ENCODE data around the gene ITGB1BP1. TPM values are rescaled to one million over a fixed set of nuclear protein-coding genes. Genes with fewer than 3 reads are reported as not detected.
A peak's percentile ranks its signal among the peaks of the same experiment; 100 is the strongest.

ITGB1BP1 gene
- total and polyA plus RNA-seq, 3 donors from 2014 or later: 31.3 to 45.6 (median 38.1) TPM

- Histone ChIP-seq H3K27ac (peak overlapping the region; percentile 88 to 94), H3K36me3 (ENCODE audit: low read depth, missing control alignments) (no peaks in the 10 kb centered on the region), H3K9me3 (no peaks in the 10 kb centered on the region), H3K4me1 (peaks cover 5% of the 10 kb centered on the region), H3K27me3 (no peaks in the 10 kb centered on the region), H3K4me3 (peak overlapping the region; percentile 80 to 94)
- DNase-seq: peak; percentile 69
- intact Hi-C loops (cut with DNase I; ENCODE audit: low total_unique reads): no loop called here
- TF ChIP-seq POLR2A (IDR thresholded peaks at IDR 0.05) (no peak), CTCF (IDR thresholded peaks at IDR 0.05) (no peak)
- WGBS, 2 donors: 1 to 8% methylated on average over 10 to 41 of the region's 42 CpGs
Measured at GRCh38 chr2:9422321-9423099, 818 bp downstream of the ITGB1BP1 start.

- no peak for DNase-seq
- intact Hi-C loops (cut with DNase I; ENCODE audit: low total_unique reads): no loop called here
- no peak for TF ChIP-seq POLR2A (IDR thresholded peaks at IDR 0.05)
- no peak for TF ChIP-seq CTCF (IDR thresholded peaks at IDR 0.05)
- 65 to 71% methylated on average over 10 of the region's 10 CpGs for WGBS, 2 donors
- Histone ChIP-seq H3K27me3 (no peaks in the 10 kb centered on the region), H3K4me1 (peaks cover 5% of the 10 kb centered on the region), H3K4me3 (no peak overlapping the region), H3K36me3 (ENCODE audit: low read depth, missing control alignments) (no peaks in the 10 kb centered on the region), H3K27ac (no peak overlapping the region), H3K9me3 (no peaks in the 10 kb centered on the region)
Measured at GRCh38 chr2:9420495-9420894, 2.8 kb downstream of the ITGB1BP1 start.

- Histone ChIP-seq H3K27me3 (no peaks in the 10 kb centered on the region), H3K27ac (no peak overlapping the region), H3K4me3 (no peak overlapping the region), H3K4me1 (peaks cover 4% of the 10 kb centered on the region), H3K36me3 (ENCODE audit: low read depth, missing control alignments) (no peaks in the 10 kb centered on the region), H3K9me3 (no peaks in the 10 kb centered on the region)
- intact Hi-C loops (cut with DNase I; ENCODE audit: low total_unique reads): no loop called here
- TF ChIP-seq CTCF (IDR thresholded peaks at IDR 0.05) (no peak), POLR2A (IDR thresholded peaks at IDR 0.05) (no peak)
- DNase-seq: no peak
- WGBS, 2 donors: 84 to 88% methylated on average over 3 of the region's 3 CpGs
Measured at GRCh38 chr2:9419541-9419940, 3.8 kb downstream of the ITGB1BP1 start.

- H3K27ac ChIP-seq: no peak overlapping the region
- no peaks in the 10 kb centered on the region for H3K4me1 ChIP-seq
- H3K9me3 ChIP-seq: no peaks in the 10 kb centered on the region
- TF ChIP-seq POLR2A (IDR thresholded peaks at IDR 0.05) (no peak), CTCF (IDR thresholded peaks at IDR 0.05) (no peak)
- WGBS, 2 donors: 86 to 89% methylated on average over 4 of the region's 4 CpGs
- intact Hi-C loops (cut with DNase I; ENCODE audit: low total_unique reads): no loop called here
- H3K4me3 ChIP-seq: no peak overlapping the region
- H3K36me3 ChIP-seq (ENCODE audit: low read depth, missing control alignments): no peaks in the 10 kb centered on the region
- H3K27me3 ChIP-seq: no peaks in the 10 kb centered on the region
- DNase-seq: no peak
Measured at GRCh38 chr2:9418746-9419145, 4.6 kb downstream of the ITGB1BP1 start.

GRCh38 chr2:9417725-9418124 is 5.6 kb downstream of the ITGB1BP1 start:
- intact Hi-C loops (cut with DNase I; ENCODE audit: low total_unique reads): no loop called here
- no peaks in the 10 kb centered on the region for H3K4me1 ChIP-seq
- no peak overlapping the region for H3K27ac ChIP-seq
- DNase-seq: no peak
- no peak overlapping the region for H3K4me3 ChIP-seq
- no peaks in the 10 kb centered on the region for H3K27me3 ChIP-seq
- WGBS, 2 donors: 71 to 72% methylated on average over 3 of the region's 3 CpGs
- no peaks in the 10 kb centered on the region for H3K9me3 ChIP-seq
- no peaks in the 10 kb centered on the region for H3K36me3 ChIP-seq (ENCODE audit: low read depth, missing control alignments)
- TF ChIP-seq POLR2A (IDR thresholded peaks at IDR 0.05): no peak
- TF ChIP-seq CTCF (IDR thresholded peaks at IDR 0.05): no peak
